ENCODE results near the gene TMEM170A. TPM values are rescaled to one million over a fixed set of nuclear protein-coding genes. Genes with fewer than 3 reads are reported as not detected.

Gene TMEM170A
- total RNA-seq, 6 experiments from 2014 or later, result 9.4 to 15.5 (median 12.8) TPM

- DNase-seq, result no peak
- H3K9me3 ChIP-seq, result no peaks in the 10 kb centered on the region
- 45% methylated on average over 3 of the region's 4 CpGs for WGBS (ENCODE audit: insufficient coverage, low coverage, low lambda C conversion rate, missing lambda C conversion rate)
- no peak overlapping the region for H3K4me3 ChIP-seq
- intact Hi-C loops (cut with DNase I), result no loop called here
- H3K4me1 ChIP-seq, result no peaks in the 10 kb centered on the region
- no peaks in the 10 kb centered on the region for H3K27me3 ChIP-seq
- peak in 3 of 4 donors; percentile 54 to 69 (median 68) for ATAC-seq
- TF ChIP-seq POLR2A (IDR thresholded peaks at IDR 0.05), result no peak
- peaks cover 0 to 27% (median 0%) of the 10 kb centered on the region in 4 donors for H3K36me3 ChIP-seq
- H3K27ac ChIP-seq, result no peak overlapping the region
These were observed 57.5 kb downstream of the TMEM170A start for GRCh38 chr16:75406943-75407342.

- Histone ChIP-seq H3K9me3 (no peaks in the 10 kb centered on the region), H3K4me1 (peaks cover 0 to 6% (median 0%) of the 10 kb centered on the region in 4 donors), H3K27ac (peak overlapping the region in 1 of 3 donors; percentile 28), H3K36me3 (peaks cover 0 to 5% (median 0%) of the 10 kb centered on the region in 4 donors), H3K27me3 (no peaks in the 10 kb centered on the region), H3K4me3 (no peak overlapping the region)
- intact Hi-C loops (cut with DNase I), result no loop called here
- DNase-seq (no peak), ATAC-seq (peak; percentile 58 to 66 (median 60))
- WGBS (ENCODE audit: insufficient coverage, low coverage, low lambda C conversion rate, missing lambda C conversion rate), result 44% methylated on average over 3 of the region's 3 CpGs
- TF ChIP-seq CTCF (IDR thresholded peaks at IDR 0.05), result peak; percentile 57 to 73 (median 64)
- no peak for TF ChIP-seq POLR2A (IDR thresholded peaks at IDR 0.05)
These were observed 61.5 kb downstream of the TMEM170A start for GRCh38 chr16:75402821-75403475.

- DNase-seq, result no peak
- Histone ChIP-seq H3K27ac (peak overlapping the region in 1 of 3 donors; percentile 28), H3K4me3 (no peak overlapping the region), H3K4me1 (peaks cover 0 to 7% (median 0%) of the 10 kb centered on the region in 4 donors), H3K36me3 (peaks cover 0 to 5% (median 0%) of the 10 kb centered on the region in 4 donors), H3K9me3 (no peaks in the 10 kb centered on the region), H3K27me3 (no peaks in the 10 kb centered on the region)
- WGBS (ENCODE audit: insufficient coverage, low coverage, low lambda C conversion rate, missing lambda C conversion rate), result 46% methylated on average over 2 of the region's 2 CpGs
- peak in 1 of 4 donors; percentile 53 for ATAC-seq
- TF ChIP-seq CTCF (IDR thresholded peaks at IDR 0.05) (no peak), POLR2A (IDR thresholded peaks at IDR 0.05) (no peak)
- intact Hi-C loops (cut with DNase I), result no loop called here
These were observed 62.2 kb downstream of the TMEM170A start for GRCh38 chr16:75402159-75402820.

GRCh38 chr16:75401691-75402090, 62.8 kb downstream of the TMEM170A start:
- peaks cover 0 to 5% (median 0%) of the 10 kb centered on the region in 4 donors for H3K36me3 ChIP-seq
- H3K4me1 ChIP-seq, result peaks cover 0 to 7% (median 0%) of the 10 kb centered on the region in 4 donors
- no peak for TF ChIP-seq CTCF (IDR thresholded peaks at IDR 0.05)
- TF ChIP-seq POLR2A (IDR thresholded peaks at IDR 0.05), result no peak
- no peaks in the 10 kb centered on the region for H3K9me3 ChIP-seq
- no peak overlapping the region for H3K4me3 ChIP-seq
- ATAC-seq (no peak), DNase-seq (no peak)
- intact Hi-C loops (cut with DNase I), result no loop called here
- H3K27me3 ChIP-seq, result no peaks in the 10 kb centered on the region
- H3K27ac ChIP-seq, result no peak overlapping the region

- TF ChIP-seq CTCF (IDR thresholded peaks at IDR 0.05), result no peak
- no peak for TF ChIP-seq POLR2A (IDR thresholded peaks at IDR 0.05)
- Histone ChIP-seq H3K27ac (no peak overlapping the region), H3K36me3 (peaks cover 0 to 5% (median 0%) of the 10 kb centered on the region in 4 donors), H3K27me3 (no peaks in the 10 kb centered on the region), H3K9me3 (no peaks in the 10 kb centered on the region), H3K4me1 (peaks cover 0 to 7% (median 0%) of the 10 kb centered on the region in 4 donors), H3K4me3 (no peak overlapping the region)
- WGBS (ENCODE audit: insufficient coverage, low coverage, low lambda C conversion rate, missing lambda C conversion rate), result 38% methylated on average over 1 of the region's 1 CpG
- DNase-seq (peak in 1 of 3 donors; percentile 55), ATAC-seq (peak; percentile 39 to 84 (median 63))
- intact Hi-C loops (cut with DNase I), result no loop called here
These were observed 66.2 kb downstream of the TMEM170A start for GRCh38 chr16:75398333-75398732.

Measured in right lobe of liver (tissue), 6 donors.